PC-3 (cell line): ENCODE measurements around the gene IMPDH1.

ENCODE experiments used
- CTCF ChIP-seq: fragments of 300-600 bp; sonication (generic); conservative IDR thresholded peaks from 2 replicates; pipeline ENCODE4 v1.5.1; 2017; ENCODE audit warnings: antibody characterized with exemption, low read depth, mild to moderate bottlenecking, low read length
- EZH2phosphoT487 ChIP-seq: fragments of 300-600 bp; sonication (generic); IDR thresholded peaks from 2 replicates; pipeline ENCODE4 v1.6.1; 2018; ENCODE audit warnings: mild to moderate bottlenecking, antibody characterized with exemption, low read length, borderline replicate concordance

GRCh38 chr7:128379900-128380479 lies 29.8 kb downstream of the IMPDH1 start:
- no peak for TF ChIP-seq CTCF
- no peak for TF ChIP-seq EZH2phosphoT487
